Nephron (organoid): ENCODE data around the gene YY1.
"Not testable (repeated sequence)": the region's sequence is repeated elsewhere in the genome, so short reads cannot be mapped to it uniquely, and the experiment has no call there.

Experiments
- H3K27ac Mint-ChIP-seq, 3 experiments: 2 replicates each; pipeline ENCODE4 v1.8.0; 2020; ENCODE audit warnings: mixed read lengths in 3 of 3, mild to moderate bottlenecking in 2 of 3, moderate library complexity in 1 of 3
- H3K27me3 Mint-ChIP-seq: 2 replicates; pipeline ENCODE4 v1.8.0; 2021; ENCODE audit warnings: low read depth, mild to moderate bottlenecking, moderate library complexity, mixed read lengths
- H3K36me3 Mint-ChIP-seq: 2 replicates; pipeline ENCODE4 v1.8.0; 2020; ENCODE audit warnings: low read depth, mixed read lengths
- H3K4me1 Mint-ChIP-seq: 2 replicates; pipeline ENCODE4 v1.8.0; 2020; ENCODE audit warnings: mixed read lengths
- H3K4me3 Mint-ChIP-seq, 3 experiments: 2 replicates each; pipeline ENCODE4 v1.8.0; 2020; ENCODE audit warnings: mild to moderate bottlenecking in 3 of 3, mixed read lengths in 3 of 3, moderate library complexity in 2 of 3
- H3K9me3 Mint-ChIP-seq: 2 replicates; pipeline ENCODE4 v1.8.0; 2020; ENCODE audit warnings: mixed read lengths
- TF ChIP-seq, protein P1 (sequence below), 3 experiments: fragments of 200-600 bp; sonication (generic); IDR thresholded peaks; one replicate each; pipeline ENCODE4 v1.5.0; 2021; ENCODE audit warnings: antibody characterized with exemption in 3 of 3; ENCODE audit not compliant: unreplicated experiment in 3 of 3

Gene YY1

DNA sequence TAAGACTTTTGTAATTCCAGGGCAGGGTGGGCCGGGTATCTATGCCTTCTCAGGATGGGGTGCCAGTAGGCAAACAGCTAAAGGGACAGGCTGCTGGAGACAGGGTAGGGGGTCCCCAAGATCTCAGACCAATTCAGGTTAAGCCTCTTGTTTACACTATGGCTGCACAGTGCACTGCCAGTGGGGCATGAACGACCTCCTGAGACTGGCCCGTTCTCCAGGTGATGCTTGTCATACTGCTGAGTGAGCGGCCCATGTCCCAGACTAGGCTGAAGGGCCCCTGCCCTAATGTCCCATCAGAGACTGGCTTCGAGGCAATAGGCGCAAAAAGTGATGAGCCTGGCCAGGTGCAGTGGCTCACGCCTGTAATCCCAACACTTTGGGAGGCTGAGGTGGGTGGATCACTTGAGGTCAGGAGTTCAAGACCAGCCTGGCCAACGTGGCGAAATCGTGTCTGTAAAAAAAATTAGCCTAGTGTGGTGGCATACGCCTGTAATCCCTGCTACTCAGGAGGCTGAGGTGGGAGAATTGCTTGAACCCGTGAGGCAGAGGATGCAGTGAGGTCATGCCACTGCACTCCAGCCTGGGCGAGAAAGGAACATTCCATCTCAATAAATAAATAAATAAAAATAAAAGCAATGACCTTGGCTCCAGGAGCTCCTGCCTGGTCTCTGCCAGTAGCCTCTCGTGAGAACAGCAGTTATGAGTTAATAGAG, 54.7 kb downstream of the YY1 start:
- peaks cover 3% of the 10 kb centered on the region for H3K27me3 Mint-ChIP-seq
- no peak overlapping the region for H3K4me3 Mint-ChIP-seq
- TF ChIP-seq, protein P1, sequence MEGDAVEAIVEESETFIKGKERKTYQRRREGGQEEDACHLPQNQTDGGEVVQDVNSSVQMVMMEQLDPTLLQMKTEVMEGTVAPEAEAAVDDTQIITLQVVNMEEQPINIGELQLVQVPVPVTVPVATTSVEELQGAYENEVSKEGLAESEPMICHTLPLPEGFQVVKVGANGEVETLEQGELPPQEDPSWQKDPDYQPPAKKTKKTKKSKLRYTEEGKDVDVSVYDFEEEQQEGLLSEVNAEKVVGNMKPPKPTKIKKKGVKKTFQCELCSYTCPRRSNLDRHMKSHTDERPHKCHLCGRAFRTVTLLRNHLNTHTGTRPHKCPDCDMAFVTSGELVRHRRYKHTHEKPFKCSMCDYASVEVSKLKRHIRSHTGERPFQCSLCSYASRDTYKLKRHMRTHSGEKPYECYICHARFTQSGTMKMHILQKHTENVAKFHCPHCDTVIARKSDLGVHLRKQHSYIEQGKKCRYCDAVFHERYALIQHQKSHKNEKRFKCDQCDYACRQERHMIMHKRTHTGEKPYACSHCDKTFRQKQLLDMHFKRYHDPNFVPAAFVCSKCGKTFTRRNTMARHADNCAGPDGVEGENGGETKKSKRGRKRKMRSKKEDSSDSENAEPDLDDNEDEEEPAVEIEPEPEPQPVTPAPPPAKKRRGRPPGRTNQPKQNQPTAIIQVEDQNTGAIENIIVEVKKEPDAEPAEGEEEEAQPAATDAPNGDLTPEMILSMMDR (IDR thresholded peaks at IDR 0.05; ENCODE audit: unreplicated experiment in 3 of 3) = no peak
- peaks cover 24% of the 10 kb centered on the region for H3K4me1 Mint-ChIP-seq
- peak overlapping the region in 2 of 3 experiments; percentile 77 to 96 for H3K27ac Mint-ChIP-seq
- no peaks in the 10 kb centered on the region for H3K9me3 Mint-ChIP-seq
- peaks cover 15% of the 10 kb centered on the region for H3K36me3 Mint-ChIP-seq

DNA sequence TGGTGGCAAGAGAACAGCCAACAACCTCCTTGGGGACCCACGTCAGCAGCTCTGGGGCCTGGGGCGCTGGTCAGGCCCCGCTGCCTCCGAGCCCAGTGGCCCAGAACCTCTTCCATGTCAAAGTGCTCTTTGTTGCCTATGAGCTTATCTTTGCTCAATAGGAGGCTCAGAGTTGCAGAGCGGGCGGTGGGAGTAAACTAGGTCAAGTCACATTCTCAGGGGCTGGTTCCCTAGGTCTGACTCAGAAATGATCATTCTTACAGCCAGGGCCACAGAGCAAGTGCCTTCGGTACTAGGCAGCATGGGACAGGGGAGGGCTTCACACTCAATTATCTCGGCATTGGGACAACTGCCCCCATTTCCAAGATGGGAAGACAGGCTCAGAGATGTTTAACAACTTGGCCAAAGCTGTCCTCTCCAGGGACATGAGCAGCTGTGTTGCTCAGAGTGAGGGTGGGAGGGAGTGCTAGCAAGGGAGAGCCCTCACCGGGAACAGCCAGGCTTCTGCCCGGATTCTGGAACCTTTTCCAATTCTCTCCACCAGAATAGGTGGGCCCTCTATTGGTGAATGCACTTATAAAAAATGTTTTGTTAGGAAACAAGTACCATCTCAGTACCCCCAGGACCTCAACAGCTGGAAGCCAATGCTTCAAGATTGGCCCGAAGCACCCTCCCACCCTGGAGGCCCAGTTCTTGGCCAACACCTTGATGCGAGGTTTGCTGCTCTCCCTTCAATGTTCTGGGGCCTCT, 55.4 kb downstream of the YY1 start:
- TF ChIP-seq, protein P1 (IDR thresholded peaks at IDR 0.05; ENCODE audit: unreplicated experiment in 3 of 3) = no peak
- peaks cover 3% of the 10 kb centered on the region for H3K27me3 Mint-ChIP-seq
- H3K9me3 Mint-ChIP-seq = no peaks in the 10 kb centered on the region
- no peak overlapping the region for H3K4me3 Mint-ChIP-seq
- peak overlapping the region; percentile 66 to 96 (median 77) for H3K27ac Mint-ChIP-seq
- peaks cover 20% of the 10 kb centered on the region for H3K4me1 Mint-ChIP-seq
- H3K36me3 Mint-ChIP-seq = peaks cover 10% of the 10 kb centered on the region

DNA sequence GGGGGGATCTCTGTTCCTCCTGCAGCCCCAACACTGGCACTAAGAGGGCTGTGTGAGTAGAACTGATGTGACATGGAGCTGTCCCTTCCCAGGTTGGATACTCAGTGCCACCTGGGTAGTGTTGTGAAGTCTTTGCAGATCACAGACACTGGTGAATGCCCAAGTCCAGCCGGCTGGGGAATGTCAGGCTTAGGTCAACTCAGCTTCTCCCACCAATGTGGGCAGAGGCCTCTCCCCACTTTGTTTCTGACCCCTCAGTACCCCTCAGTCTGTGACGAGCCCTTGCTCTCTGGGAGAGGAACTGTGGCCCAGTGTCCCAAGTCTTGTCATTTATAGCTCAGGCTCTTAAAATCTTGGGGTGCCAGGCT, 56.0 kb downstream of the YY1 start:
- TF ChIP-seq, protein P1 (IDR thresholded peaks at IDR 0.05; ENCODE audit: unreplicated experiment in 3 of 3) = no peak
- no peak overlapping the region for H3K27ac Mint-ChIP-seq
- peaks cover 3% of the 10 kb centered on the region for H3K27me3 Mint-ChIP-seq
- peaks cover 25% of the 10 kb centered on the region for H3K4me1 Mint-ChIP-seq
- no peaks in the 10 kb centered on the region for H3K9me3 Mint-ChIP-seq
- no peak overlapping the region for H3K4me3 Mint-ChIP-seq
- peaks cover 10% of the 10 kb centered on the region for H3K36me3 Mint-ChIP-seq

DNA sequence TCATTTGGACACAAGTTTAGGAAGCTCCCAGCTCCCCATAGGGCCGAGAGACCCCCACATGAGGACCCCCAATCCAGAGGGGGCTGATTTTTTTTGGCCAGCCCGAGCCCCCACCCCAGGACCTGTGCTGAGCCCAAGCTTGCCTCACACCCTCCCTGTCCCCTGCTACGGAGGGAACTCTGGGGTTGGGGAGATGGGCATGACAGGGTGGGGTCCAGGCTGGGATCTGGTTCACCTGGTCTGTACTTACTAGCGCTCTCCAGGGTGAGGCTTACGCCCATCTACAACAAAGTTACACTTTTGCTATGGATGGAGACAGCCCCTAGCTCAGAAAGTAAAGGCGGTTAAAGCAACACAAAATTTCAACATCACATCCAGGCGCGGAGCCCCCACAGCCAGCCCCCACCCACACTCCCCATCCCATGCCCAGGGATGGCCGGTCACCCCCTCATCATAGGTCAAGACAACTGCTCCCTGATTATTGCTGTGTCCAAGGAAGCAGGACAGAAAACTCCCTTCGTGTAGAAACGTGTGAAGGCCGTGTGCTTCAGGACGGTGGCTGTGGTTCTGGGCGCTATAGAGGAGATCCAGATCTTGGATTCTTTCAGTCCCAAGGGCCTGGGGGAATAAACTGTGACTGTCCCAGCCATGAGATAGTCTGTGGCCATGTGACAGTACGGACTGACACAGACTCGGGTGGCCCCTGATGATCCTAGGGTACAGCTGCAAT, 56.6 kb downstream of the YY1 start:
- peaks cover 25% of the 10 kb centered on the region for H3K4me1 Mint-ChIP-seq
- peaks cover 3% of the 10 kb centered on the region for H3K27me3 Mint-ChIP-seq
- H3K27ac Mint-ChIP-seq = peak overlapping the region in 1 of 3 experiments; percentile 94
- peaks cover 10% of the 10 kb centered on the region for H3K36me3 Mint-ChIP-seq
- H3K9me3 Mint-ChIP-seq = no peaks in the 10 kb centered on the region
- TF ChIP-seq, protein P1 (IDR thresholded peaks at IDR 0.05; ENCODE audit: unreplicated experiment in 3 of 3) = no peak
- H3K4me3 Mint-ChIP-seq = no peak overlapping the region

DNA sequence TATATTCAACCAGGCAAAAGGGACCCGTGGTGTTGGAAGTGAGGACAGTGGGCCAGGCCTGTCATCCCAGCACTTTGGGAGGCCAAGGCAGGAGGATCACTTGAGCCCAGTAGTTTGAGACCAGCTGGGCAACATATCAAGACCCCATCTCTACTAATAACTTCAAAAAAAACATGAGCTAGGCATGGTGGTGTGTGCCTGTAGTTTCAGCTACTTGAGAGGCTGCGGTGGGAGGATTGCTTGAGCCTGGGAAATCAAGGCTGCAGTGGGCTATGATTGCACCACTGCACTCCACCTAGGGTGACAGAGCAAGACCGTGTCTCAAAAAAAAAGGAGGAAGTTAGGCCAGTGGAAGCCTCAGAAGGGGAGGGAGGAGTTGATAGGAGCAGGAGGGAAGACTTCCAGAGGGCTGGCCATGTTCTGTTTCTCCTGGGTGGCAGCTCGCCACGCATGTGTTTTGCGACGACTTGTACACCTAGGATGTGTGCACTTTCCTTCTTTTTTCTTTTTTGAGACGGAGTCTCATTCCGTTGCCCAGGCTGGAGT, 57.2 kb downstream of the YY1 start:
- Mint-ChIP-seq H3K4me3 (no peak overlapping the region), H3K27me3 (peaks cover 3% of the 10 kb centered on the region), H3K9me3 (no peaks in the 10 kb centered on the region), H3K36me3 (peaks cover 10% of the 10 kb centered on the region), H3K27ac (peak overlapping the region in 1 of 3 experiments; percentile 94), H3K4me1 (peaks cover 25% of the 10 kb centered on the region)
- TF ChIP-seq, protein P1 (IDR thresholded peaks at IDR 0.05; ENCODE audit: unreplicated experiment in 3 of 3) = no peak

DNA sequence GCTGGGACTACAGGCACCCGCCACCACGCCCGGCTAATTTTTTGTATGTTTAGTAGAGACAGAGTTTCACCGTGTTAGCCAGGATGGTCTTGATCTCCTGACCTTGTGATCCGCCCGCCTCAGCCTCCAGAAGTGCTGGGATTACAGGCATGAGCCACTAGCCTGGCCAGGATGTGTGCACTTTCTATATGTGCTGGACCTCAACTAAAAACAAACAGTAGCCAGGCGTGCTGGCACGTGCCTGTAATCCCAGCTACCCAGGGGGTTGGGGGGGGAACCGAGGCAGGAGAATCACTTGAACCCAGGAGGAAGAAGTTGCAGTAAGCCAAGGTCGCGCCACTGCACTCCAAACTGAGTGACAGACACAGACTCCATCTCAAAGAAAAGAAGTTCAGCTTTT, 57.8 kb downstream of the YY1 start:
- H3K4me3 Mint-ChIP-seq, H3K9me3 Mint-ChIP-seq, H3K27me3 Mint-ChIP-seq: not testable (repeated sequence)
- Mint-ChIP-seq H3K4me1 (peaks cover 25% of the 10 kb centered on the region), H3K27ac (peak overlapping the region in 1 of 3 experiments; percentile 94), H3K36me3 (peaks cover 10% of the 10 kb centered on the region)
